SK-N-MC (cell line): ENCODE measurements around the gene MYO5B.

Experiments
- DNase-seq: peaks from one replicate; pipeline ENCODE4 v3.0.0-alpha.2; 2011; ENCODE audit warnings: low read depth, low spot score
- H3K27ac ChIP-seq: fragments of 200-600 bp; sonication (generic); 2 replicates; pipeline ENCODE4 v1.5.1; 2016; ENCODE audit warnings: mixed run types
- H3K36me3 ChIP-seq: fragments of 200-600 bp; sonication (generic); 2 replicates; pipeline ENCODE4 v1.6.1; 2017; ENCODE audit warnings: antibody characterized with exemption, low read length, mixed read lengths; ENCODE audit not compliant: insufficient read depth
- H3K4me3 ChIP-seq: fragments of 200-600 bp; sonication (generic); 2 replicates; pipeline ENCODE4 v1.5.1; 2016
- H3K9ac ChIP-seq: fragments of 200-600 bp; sonication (generic); 2 replicates; pipeline ENCODE4 v1.8.0; 2017; ENCODE audit warnings: mixed run types, mixed read lengths; ENCODE audit not compliant: insufficient read length
- H3K9me3 ChIP-seq: fragments of 200-600 bp; sonication (generic); 2 replicates; pipeline ENCODE4 v1.6.1; 2017; ENCODE audit warnings: low read depth, mild to moderate bottlenecking, antibody characterized with exemption, low read length, moderate library complexity, mixed read lengths
- EZH2 ChIP-seq: fragments of 200-600 bp; sonication (generic); IDR thresholded peaks from one replicate; pipeline ENCODE4 v1.6.1; 2017; ENCODE audit warnings: antibody characterized with exemption
- FOXP2 ChIP-seq: optimal IDR thresholded peaks from 2 replicates; pipeline ENCODE3; 2011; ENCODE audit warnings: mild to moderate bottlenecking, moderate library complexity; ENCODE audit not compliant: insufficient read depth; ENCODE audit errors: extremely low read length, control extremely low read depth
- POLR2AphosphoS5 ChIP-seq: IDR thresholded peaks from 2 replicates; pipeline ENCODE4 v1.6.1; 2012; ENCODE audit warnings: mild to moderate bottlenecking, low read depth, low read length, borderline replicate concordance

MYO5B gene

GRCh38 chr18:49866680-49867079, 328.3 kb downstream of the MYO5B start:
- Histone ChIP-seq H3K4me3 (no peak overlapping the region), H3K9me3 (no peaks in the 10 kb centered on the region), H3K27ac (no peak overlapping the region), H3K36me3 (no peaks in the 10 kb centered on the region), H3K9ac (no peak overlapping the region)
- no peak for DNase-seq
- TF ChIP-seq FOXP2 (no peak), EZH2 (no peak), POLR2AphosphoS5 (no peak)

DNA sequence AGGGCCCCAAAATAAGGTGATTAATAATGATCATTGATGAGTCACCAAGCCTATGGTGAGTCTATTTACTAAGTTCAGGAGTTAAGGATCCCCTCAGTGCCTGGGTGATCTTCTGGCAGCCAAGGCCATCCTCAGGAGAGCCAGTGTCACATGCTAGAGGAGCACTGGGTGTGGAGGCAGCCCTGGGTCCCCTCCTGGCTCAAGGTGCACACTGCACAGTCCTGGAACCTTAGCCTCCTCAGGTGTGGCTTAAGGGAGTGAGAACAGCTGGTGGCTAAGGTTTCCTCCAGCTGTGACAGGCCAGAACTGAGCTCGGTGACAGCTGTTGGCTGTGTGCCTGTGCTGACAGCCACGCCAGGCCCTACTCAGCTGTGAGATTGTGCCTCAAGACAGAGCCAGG, 329.5 kb downstream of the MYO5B start:
- Histone ChIP-seq H3K9me3 (no peaks in the 10 kb centered on the region), H3K9ac (no peak overlapping the region), H3K4me3 (no peak overlapping the region), H3K27ac (no peak overlapping the region), H3K36me3 (no peaks in the 10 kb centered on the region)
- DNase-seq: no peak
- TF ChIP-seq FOXP2 (no peak), POLR2AphosphoS5 (no peak), EZH2 (no peak)

GRCh38 chr18:49863769-49864621, 331.0 kb downstream of the MYO5B start:
- Histone ChIP-seq H3K4me3 (no peak overlapping the region), H3K36me3 (no peaks in the 10 kb centered on the region), H3K27ac (no peak overlapping the region), H3K9me3 (no peaks in the 10 kb centered on the region), H3K9ac (no peak overlapping the region)
- no peak for DNase-seq
- TF ChIP-seq EZH2 (no peak), POLR2AphosphoS5 (no peak), FOXP2 (no peak)

- Histone ChIP-seq H3K9ac (no peak overlapping the region), H3K27ac (no peak overlapping the region), H3K4me3 (no peak overlapping the region), H3K9me3 (no peaks in the 10 kb centered on the region), H3K36me3 (no peaks in the 10 kb centered on the region)
- no peak for TF ChIP-seq FOXP2
- TF ChIP-seq EZH2: no peak
- no peak for TF ChIP-seq POLR2AphosphoS5
- DNase-seq: no peak
Measured at GRCh38 chr18:49862656-49863385, 332.1 kb downstream of the MYO5B start.

DNA sequence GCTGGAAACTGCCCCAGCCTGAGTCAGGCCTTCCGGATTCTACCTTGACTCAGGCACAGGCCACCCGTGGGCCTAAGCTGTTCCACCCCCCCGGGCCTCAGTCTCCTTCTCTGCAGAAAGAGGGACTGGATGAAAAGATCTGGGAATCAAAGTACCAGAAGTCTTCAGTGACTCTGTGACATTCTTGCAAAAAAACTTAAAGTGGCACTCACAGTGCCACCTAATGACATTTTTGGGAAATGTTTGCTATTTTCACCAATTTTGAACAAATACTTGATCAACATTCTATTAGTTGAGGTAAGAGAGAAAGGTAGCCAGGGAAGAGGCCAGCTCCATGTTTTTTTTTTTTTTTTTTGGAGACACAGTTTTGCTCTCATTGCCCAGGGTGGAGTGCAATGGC, 333.3 kb downstream of the MYO5B start:
- TF ChIP-seq EZH2 (no peak), FOXP2 (no peak), POLR2AphosphoS5 (no peak)
- no peaks in the 10 kb centered on the region for H3K36me3 ChIP-seq
- no peak overlapping the region for H3K4me3 ChIP-seq
- no peak overlapping the region for H3K27ac ChIP-seq
- no peaks in the 10 kb centered on the region for H3K9me3 ChIP-seq
- no peak overlapping the region for H3K9ac ChIP-seq
- no peak for DNase-seq

- Histone ChIP-seq H3K4me3 (no peak overlapping the region), H3K9ac (no peak overlapping the region), H3K36me3 (no peaks in the 10 kb centered on the region), H3K9me3 (no peaks in the 10 kb centered on the region), H3K27ac (no peak overlapping the region)
- DNase-seq: no peak
- TF ChIP-seq FOXP2: no peak
Measured at GRCh38 chr18:49859725-49860124, 335.2 kb downstream of the MYO5B start.

DNA sequence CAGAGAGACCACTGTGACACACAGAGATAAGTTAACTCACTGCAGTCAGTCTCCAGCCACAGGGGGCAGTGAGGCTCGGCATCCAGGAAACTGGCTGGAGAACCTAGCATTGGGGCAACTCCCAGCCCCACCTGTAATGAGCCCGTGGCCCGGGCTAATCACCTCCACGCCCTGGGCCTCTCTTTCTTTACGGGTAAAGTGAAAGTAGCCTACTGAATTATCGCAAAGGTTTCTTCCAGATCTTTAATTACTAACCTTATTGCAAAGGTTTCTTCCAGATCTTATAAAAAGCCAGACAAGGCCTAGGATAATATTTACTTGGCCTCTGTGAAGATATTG, 336.0 kb downstream of the MYO5B start:
- no peaks in the 10 kb centered on the region for H3K36me3 ChIP-seq
- DNase-seq: no peak
- H3K27ac ChIP-seq: no peak overlapping the region
- TF ChIP-seq POLR2AphosphoS5: no peak
- TF ChIP-seq FOXP2: no peak
- no peak overlapping the region for H3K4me3 ChIP-seq
- no peaks in the 10 kb centered on the region for H3K9me3 ChIP-seq
- H3K9ac ChIP-seq: no peak overlapping the region

- H3K27ac ChIP-seq: no peak overlapping the region
Measured at GRCh38 chr18:49858309-49859020, 336.5 kb downstream of the MYO5B start.

More at GRCh38 chr18:49858309-49859020, 336.5 kb downstream of the MYO5B start:
- TF ChIP-seq EZH2: no peak
- no peak overlapping the region for H3K4me3 ChIP-seq
- H3K9ac ChIP-seq: no peak overlapping the region
- DNase-seq: peak; percentile 16
- H3K36me3 ChIP-seq: no peaks in the 10 kb centered on the region
- H3K9me3 ChIP-seq: no peaks in the 10 kb centered on the region
